Panc1 (cell line): ENCODE data around the gene UBL7. TPM values are rescaled to one million over a fixed set of nuclear protein-coding genes. Genes with fewer than 3 reads are reported as not detected.

Source experiments
- ATAC-seq: fragments of 200-7000 bp; cut with Tn5 transposase; 2 replicates; pipeline ENCODE4 v1.9.1; 2020; ENCODE audit warnings: mild to moderate bottlenecking, moderate library complexity
- BruUV-seq: library from RNA; stranded (reverse); fragments of 400-500 nt; replicated peaks from 2 replicates; lab custom pipeline; 2021; lab: Mats Ljungman, UMichigan
- CTCF ChIA-PET: fragments of 300-600 bp; sonication (Branson Sonifier 250); formaldehyde crosslinking; loops from one replicate; lab custom pipeline; 2022; ENCODE audit warnings: antibody characterized with exemption; lab: Charles Lee
- POLR2A ChIA-PET: fragments of 300-600 bp; sonication (Branson Sonifier 250); formaldehyde crosslinking; loops from one replicate; lab custom pipeline; 2022; ENCODE audit warnings: antibody characterized with exemption; lab: Charles Lee
- DNase-seq: peaks from one replicate; pipeline ENCODE4 v3.0.0-alpha.2; 2010; ENCODE audit warnings: low read depth, low spot score
- H3K27ac ChIP-seq: 2 replicates; pipeline ENCODE4 v1.5.1; 2011; ENCODE audit warnings: mild to moderate bottlenecking, low read length, inconsistent platforms
- H3K27me3 ChIP-seq: fragments of 200-500 bp; sonication (Bioruptor generic); 2 replicates; pipeline ENCODE4 v1.6.0; 2014; ENCODE audit warnings: low read length, inconsistent platforms; ENCODE audit not compliant: control insufficient read depth, insufficient read depth
- H3K36me3 ChIP-seq: fragments of 200-500 bp; sonication (Bioruptor generic); 2 replicates; pipeline ENCODE4 v1.5.1; 2014; ENCODE audit warnings: inconsistent platforms, mild to moderate bottlenecking, low read length, moderate library complexity; ENCODE audit not compliant: control insufficient read depth, insufficient read depth
- H3K4me1 ChIP-seq: 2 replicates; pipeline ENCODE4 v1.5.1; 2011; ENCODE audit warnings: inconsistent platforms, mild to moderate bottlenecking, low read length, moderate library complexity; ENCODE audit not compliant: control insufficient read depth, insufficient read depth
- H3K4me3 ChIP-seq, 2 experiments: 2 replicates each; pipeline ENCODE4 v1.5.1; 2011 to 2012; ENCODE audit warnings: low read depth in 2 of 2, low read length in 2 of 2, mild to moderate bottlenecking in 2 of 2, inconsistent platforms in 1 of 2, moderate library complexity in 1 of 2
- H3K9me3 ChIP-seq: fragments of 200-500 bp; sonication (Bioruptor generic); 2 replicates; pipeline ENCODE4 v1.5.1; 2014; ENCODE audit warnings: low read depth, mild to moderate bottlenecking, inconsistent platforms, low read length, moderate library complexity; ENCODE audit not compliant: control insufficient read depth, insufficient read depth
- POLR2AphosphoS5 ChIP-seq: IDR thresholded peaks from 2 replicates; pipeline ENCODE4 v1.6.1; 2012; ENCODE audit warnings: mild to moderate bottlenecking, low read depth, low read length, moderate library complexity
- SIN3A ChIP-seq: IDR thresholded peaks from 2 replicates; pipeline ENCODE4 v1.6.1; 2012; ENCODE audit warnings: low read depth, mild to moderate bottlenecking, low read length, moderate library complexity, borderline replicate concordance; ENCODE audit not compliant: insufficient read depth
- TCF7L2 ChIP-seq: IDR thresholded peaks from 2 replicates; pipeline ENCODE4 v1.6.1; 2011; ENCODE audit warnings: mild to moderate bottlenecking, low read depth, low read length, inconsistent platforms
- in situ Hi-C: cut with HindIII; loops from 2 replicates; pipeline ENCODE4 v1.10.0; 2016; ENCODE audit warnings: low sequenced_read_pairs, low pct_unique_long_range_greater_than_20kb
- intact Hi-C: fragments of 100-400 bp; cut with micrococcal nuclease; formaldehyde crosslinking; loops from one replicate; pipeline ENCODE4 v1.10.0; 2022; ENCODE audit not compliant: unreplicated experiment
- total RNA-seq: library from RNA; stranded (reverse); gene quantifications from one replicate; pipeline ENCODE4 v1.2.1, GENCODE V29; 2021; ENCODE audit not compliant: unreplicated experiment
- TF ChIP-seq, protein P1 (sequence below), 2 experiments: IDR thresholded peaks; 2 replicates each; pipeline ENCODE4 v1.6.1; 2011 to 2012; ENCODE audit warnings: low read depth in 2 of 2, control low read depth in 1 of 2, low read length in 1 of 2, mild to moderate bottlenecking in 1 of 2, moderate library complexity in 1 of 2; ENCODE audit not compliant: insufficient read depth in 1 of 2
- TF ChIP-seq, protein P2 (sequence below): fragments of 450-650 bp; IDR thresholded peaks from 2 replicates; pipeline ENCODE4 v1.5.1; 2017; ENCODE audit warnings: mild to moderate bottlenecking

The UBL7 gene
- total RNA-seq, 1 experiment from 2014 or later: 68.5 TPM

DNA sequence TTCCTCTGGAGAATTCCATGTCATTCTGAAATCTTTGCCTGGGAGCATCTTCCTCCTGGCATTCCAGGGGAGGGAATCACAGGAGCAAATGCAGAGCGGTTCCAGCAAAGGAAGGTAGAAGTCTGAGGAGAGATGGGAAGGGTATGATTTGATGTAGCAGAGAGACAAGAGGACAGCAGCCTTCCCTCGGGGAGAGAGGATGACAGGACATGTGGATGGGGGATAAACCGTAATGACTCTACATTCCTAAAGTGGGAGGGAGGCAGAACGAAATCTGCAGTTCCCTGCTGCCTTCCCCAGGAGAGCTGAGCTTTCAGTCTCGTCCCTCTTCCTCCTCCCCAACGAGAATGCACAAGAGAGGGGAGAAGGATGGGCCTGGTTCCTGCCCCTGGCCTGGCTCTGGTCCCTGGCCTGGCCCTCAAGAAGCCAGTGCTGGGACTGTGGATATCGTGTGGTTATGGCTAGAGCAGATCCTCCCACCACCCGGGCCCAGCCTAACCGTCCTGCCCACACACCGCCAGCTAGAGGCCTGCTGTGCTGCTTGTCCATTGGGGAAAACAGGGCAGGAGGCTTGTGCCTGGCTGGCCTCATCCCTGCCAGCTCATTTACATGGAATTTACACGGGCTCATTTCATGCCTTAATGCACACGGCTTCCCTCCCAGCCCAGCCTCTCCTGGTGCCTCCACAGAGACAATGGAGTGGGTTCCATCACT, 53.8 kb downstream of the UBL7 start:
- intact Hi-C loops (no loop called here), in situ Hi-C loops (no loop called here)
- no peak for TF ChIP-seq POLR2AphosphoS5
- no peak for TF ChIP-seq TCF7L2
- TF ChIP-seq, protein P1, sequence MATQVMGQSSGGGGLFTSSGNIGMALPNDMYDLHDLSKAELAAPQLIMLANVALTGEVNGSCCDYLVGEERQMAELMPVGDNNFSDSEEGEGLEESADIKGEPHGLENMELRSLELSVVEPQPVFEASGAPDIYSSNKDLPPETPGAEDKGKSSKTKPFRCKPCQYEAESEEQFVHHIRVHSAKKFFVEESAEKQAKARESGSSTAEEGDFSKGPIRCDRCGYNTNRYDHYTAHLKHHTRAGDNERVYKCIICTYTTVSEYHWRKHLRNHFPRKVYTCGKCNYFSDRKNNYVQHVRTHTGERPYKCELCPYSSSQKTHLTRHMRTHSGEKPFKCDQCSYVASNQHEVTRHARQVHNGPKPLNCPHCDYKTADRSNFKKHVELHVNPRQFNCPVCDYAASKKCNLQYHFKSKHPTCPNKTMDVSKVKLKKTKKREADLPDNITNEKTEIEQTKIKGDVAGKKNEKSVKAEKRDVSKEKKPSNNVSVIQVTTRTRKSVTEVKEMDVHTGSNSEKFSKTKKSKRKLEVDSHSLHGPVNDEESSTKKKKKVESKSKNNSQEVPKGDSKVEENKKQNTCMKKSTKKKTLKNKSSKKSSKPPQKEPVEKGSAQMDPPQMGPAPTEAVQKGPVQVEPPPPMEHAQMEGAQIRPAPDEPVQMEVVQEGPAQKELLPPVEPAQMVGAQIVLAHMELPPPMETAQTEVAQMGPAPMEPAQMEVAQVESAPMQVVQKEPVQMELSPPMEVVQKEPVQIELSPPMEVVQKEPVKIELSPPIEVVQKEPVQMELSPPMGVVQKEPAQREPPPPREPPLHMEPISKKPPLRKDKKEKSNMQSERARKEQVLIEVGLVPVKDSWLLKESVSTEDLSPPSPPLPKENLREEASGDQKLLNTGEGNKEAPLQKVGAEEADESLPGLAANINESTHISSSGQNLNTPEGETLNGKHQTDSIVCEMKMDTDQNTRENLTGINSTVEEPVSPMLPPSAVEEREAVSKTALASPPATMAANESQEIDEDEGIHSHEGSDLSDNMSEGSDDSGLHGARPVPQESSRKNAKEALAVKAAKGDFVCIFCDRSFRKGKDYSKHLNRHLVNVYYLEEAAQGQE (IDR thresholded peaks at IDR 0.05; ENCODE audit: insufficient read depth in 1 of 2, low read depth in 2 of 2, low read length in 1 of 2): no peak
- no peak for TF ChIP-seq SIN3A
- TF ChIP-seq, protein P2, sequence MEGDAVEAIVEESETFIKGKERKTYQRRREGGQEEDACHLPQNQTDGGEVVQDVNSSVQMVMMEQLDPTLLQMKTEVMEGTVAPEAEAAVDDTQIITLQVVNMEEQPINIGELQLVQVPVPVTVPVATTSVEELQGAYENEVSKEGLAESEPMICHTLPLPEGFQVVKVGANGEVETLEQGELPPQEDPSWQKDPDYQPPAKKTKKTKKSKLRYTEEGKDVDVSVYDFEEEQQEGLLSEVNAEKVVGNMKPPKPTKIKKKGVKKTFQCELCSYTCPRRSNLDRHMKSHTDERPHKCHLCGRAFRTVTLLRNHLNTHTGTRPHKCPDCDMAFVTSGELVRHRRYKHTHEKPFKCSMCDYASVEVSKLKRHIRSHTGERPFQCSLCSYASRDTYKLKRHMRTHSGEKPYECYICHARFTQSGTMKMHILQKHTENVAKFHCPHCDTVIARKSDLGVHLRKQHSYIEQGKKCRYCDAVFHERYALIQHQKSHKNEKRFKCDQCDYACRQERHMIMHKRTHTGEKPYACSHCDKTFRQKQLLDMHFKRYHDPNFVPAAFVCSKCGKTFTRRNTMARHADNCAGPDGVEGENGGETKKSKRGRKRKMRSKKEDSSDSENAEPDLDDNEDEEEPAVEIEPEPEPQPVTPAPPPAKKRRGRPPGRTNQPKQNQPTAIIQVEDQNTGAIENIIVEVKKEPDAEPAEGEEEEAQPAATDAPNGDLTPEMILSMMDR: no peak
- H3K4me1 ChIP-seq: peaks cover 18% of the 10 kb centered on the region
- no peaks in the 10 kb centered on the region for H3K27me3 ChIP-seq
- peak overlapping the region; percentile 65 for H3K27ac ChIP-seq
- no peak overlapping the region for H3K4me3 ChIP-seq
- CTCF ChIA-PET: no interaction called here
- POLR2A ChIA-PET: no interaction called here
- DNase-seq (no peak), ATAC-seq (peak; percentile 88)
- no peaks in the 10 kb centered on the region for H3K36me3 ChIP-seq
- no peaks in the 10 kb centered on the region for H3K9me3 ChIP-seq
- no TSS peak for BruUV-seq

GRCh38 chr15:74406517-74406916, 54.4 kb downstream of the UBL7 start:
- intact Hi-C loops: no loop called here
- no peak for TF ChIP-seq SIN3A
- TF ChIP-seq TCF7L2: no peak
- TF ChIP-seq POLR2AphosphoS5: no peak
- TF ChIP-seq, protein P1 (IDR thresholded peaks at IDR 0.05; ENCODE audit: insufficient read depth in 1 of 2, low read depth in 2 of 2, low read length in 1 of 2): no peak
- TF ChIP-seq, protein P2: no peak
- H3K4me3 ChIP-seq: no peak overlapping the region
- no peaks in the 10 kb centered on the region for H3K36me3 ChIP-seq
- H3K4me1 ChIP-seq: peaks cover 18% of the 10 kb centered on the region
- POLR2A ChIA-PET: no interaction called here
- no TSS peak for BruUV-seq
- peak overlapping the region; percentile 65 for H3K27ac ChIP-seq
- CTCF ChIA-PET: no interaction called here
- no peaks in the 10 kb centered on the region for H3K27me3 ChIP-seq
- in situ Hi-C loops: no loop called here
- H3K9me3 ChIP-seq: no peaks in the 10 kb centered on the region
- DNase-seq (no peak), ATAC-seq (no peak)
